22Rv1 (cell line): Measurements from ENCODE around the gene DIP2C.

Source experiments
- CTCF ChIP-seq: fragments of 450-650 bp; IDR thresholded peaks from 2 replicates; pipeline ENCODE4 v1.5.1; 2017; ENCODE audit warnings: mild to moderate bottlenecking
- ZFX ChIP-seq: fragments of 450-650 bp; IDR thresholded peaks from 2 replicates; pipeline ENCODE4 v1.6.1; 2017; ENCODE audit warnings: antibody characterized with exemption, borderline replicate concordance

- TF ChIP-seq CTCF (no peak), ZFX (no peak)
Observed at GRCh38 chr10:654647-654996, 34.8 kb downstream of the DIP2C start.
